HG03558 (cell line): ENCODE measurements around the gene SHISA4.
"Not testable (repeated sequence)": the region's sequence is repeated elsewhere in the genome, so short reads cannot be mapped to it uniquely, and the experiment has no call there.

Experiments used
- ATAC-seq: cut with Tn5 transposase; IDR thresholded peaks from one replicate; pipeline ENCODE4 v1.9.1; 2021; ENCODE audit warnings: moderate number of reproducible peaks; ENCODE audit not compliant: unreplicated experiment; ENCODE audit errors: extremely low read depth

Gene SHISA4

GRCh38 chr1:201888282-201889089 lies at the start of gene SHISA4:
SHISA4 (plus strand) TSS chr1:201888898; CDS start chr1:201888995, 97 bp downstream.
- no peak for ATAC-seq

GRCh38 chr1:201839089-201839488 lies 49.6 kb upstream of the SHISA4 start:
- ATAC-seq: not testable (repeated sequence)

GRCh38 chr1:201840055-201840454 lies 48.6 kb upstream of the SHISA4 start:
- no peak for ATAC-seq

GRCh38 chr1:201840490-201840889 lies 48.2 kb upstream of the SHISA4 start:
- ATAC-seq: no peak

GRCh38 chr1:201841265-201841912 lies 47.3 kb upstream of the SHISA4 start:
- no peak for ATAC-seq

- ATAC-seq: no peak
Observed at GRCh38 chr1:201842472-201843027, 46.1 kb upstream of the SHISA4 start.

GRCh38 chr1:201845331-201846083 lies 43.2 kb upstream of the SHISA4 start:
- no peak for ATAC-seq

GRCh38 chr1:201847150-201847549 lies 41.5 kb upstream of the SHISA4 start:
- no peak for ATAC-seq

- no peak for ATAC-seq
Observed at GRCh38 chr1:201848230-201848629, 40.5 kb upstream of the SHISA4 start.

- no peak for ATAC-seq
Observed at GRCh38 chr1:201849372-201850052, 39.2 kb upstream of the SHISA4 start.

GRCh38 chr1:201850053-201850397 lies 38.7 kb upstream of the SHISA4 start:
- no peak for ATAC-seq

- ATAC-seq: no peak
Observed at GRCh38 chr1:201851949-201852348, 36.7 kb upstream of the SHISA4 start.

GRCh38 chr1:201856722-201857121 lies 32.0 kb upstream of the SHISA4 start:
- not testable (repeated sequence) for ATAC-seq

GRCh38 chr1:201859424-201859823 lies 29.3 kb upstream of the SHISA4 start:
- no peak for ATAC-seq

GRCh38 chr1:201861448-201861847 lies 27.2 kb upstream of the SHISA4 start:
- ATAC-seq: no peak

GRCh38 chr1:201870397-201870796 lies 18.3 kb upstream of the SHISA4 start:
- ATAC-seq: no peak

- no peak for ATAC-seq
Observed at GRCh38 chr1:201874672-201875071, 14.0 kb upstream of the SHISA4 start.

- ATAC-seq: no peak
Observed at GRCh38 chr1:201876148-201876818, 12.4 kb upstream of the SHISA4 start.

- ATAC-seq: no peak
Observed at GRCh38 chr1:201877877-201878401, 10.8 kb upstream of the SHISA4 start.
